Mucosa of descending colon (tissue), 3 donors: ENCODE measurements around the gene SCFD2. TPM values are rescaled to one million over a fixed set of nuclear protein-coding genes. Genes with fewer than 3 reads are reported as not detected.
A peak's percentile ranks its signal among the peaks of the same experiment; 100 is the strongest.

Experiments used
- ATAC-seq: fragments of 200-7000 bp; cut with Tn5 transposase; one replicate; pipeline ENCODE4 v1.9.1; 2020; ENCODE audit warnings: mild to moderate bottlenecking, moderate library complexity
- DNase-seq, 3 donors: peaks; one replicate each; pipeline ENCODE4 v3.0.0-alpha.2; 2020
- H3K36me3 ChIP-seq: fragments of 200-600 bp; one replicate; pipeline ENCODE4 v1.8.0; 2021; ENCODE audit warnings: low read depth, mild to moderate bottlenecking
- H3K4me1 ChIP-seq: fragments of 200-600 bp; one replicate; pipeline ENCODE4 v1.8.0; 2021; ENCODE audit warnings: low read depth, mild to moderate bottlenecking
- H3K4me3 ChIP-seq: fragments of 200-600 bp; one replicate; pipeline ENCODE4 v1.8.0; 2021; ENCODE audit warnings: mild to moderate bottlenecking
- H3K9me3 ChIP-seq: fragments of 200-600 bp; one replicate; pipeline ENCODE4 v1.8.0; 2021; ENCODE audit warnings: mild to moderate bottlenecking
- intact Hi-C, 2 donors: fragments of 100-400 bp; cut with DNase I in 1 of 2; cut with micrococcal nuclease in 1 of 2; formaldehyde crosslinking; loops; one replicate each; pipeline versions ENCODE4 v1.11.0 to v1.11.1; 2022; cut with DNase I, micrococcal nuclease
- total RNA-seq, 3 donors: library from RNA; stranded (reverse); fragmentation: NEBNext Ultra II Directional in 2 of 3; extraction: Animal tissue kit (Norgen Biotek cat#: 25700) in 2 of 3; gene quantifications; one replicate each; pipeline versions ENCODE4 v1.2.1 to v1.2.4, GENCODE V29; 2021 to 2023
- TF ChIP-seq, protein P1 (sequence below): fragments of 200-600 bp; IDR thresholded peaks from one replicate; pipeline ENCODE4 v1.8.0; 2022; ENCODE audit warnings: antibody characterized with exemption, mild to moderate bottlenecking
- donor health status: DM: no; HTN: no; CAD: no; lungs with moderate emphysema.
- donor health status: DM: no; HTN: no; CAD: no.
- donor health status: DM: no; HTN: yes; CAD: no.

The SCFD2 gene
- total RNA-seq, 3 donors from 2014 or later, result 11.7 to 17.2 (median 16.0) TPM

- DNase-seq (no peak), ATAC-seq (no peak)
- intact Hi-C loops, result no loop called here
- Histone ChIP-seq H3K9me3 (no peaks in the 10 kb centered on the region), H3K4me3 (no peak overlapping the region), H3K36me3 (no peaks in the 10 kb centered on the region), H3K4me1 (no peaks in the 10 kb centered on the region)
- TF ChIP-seq, protein P1, sequence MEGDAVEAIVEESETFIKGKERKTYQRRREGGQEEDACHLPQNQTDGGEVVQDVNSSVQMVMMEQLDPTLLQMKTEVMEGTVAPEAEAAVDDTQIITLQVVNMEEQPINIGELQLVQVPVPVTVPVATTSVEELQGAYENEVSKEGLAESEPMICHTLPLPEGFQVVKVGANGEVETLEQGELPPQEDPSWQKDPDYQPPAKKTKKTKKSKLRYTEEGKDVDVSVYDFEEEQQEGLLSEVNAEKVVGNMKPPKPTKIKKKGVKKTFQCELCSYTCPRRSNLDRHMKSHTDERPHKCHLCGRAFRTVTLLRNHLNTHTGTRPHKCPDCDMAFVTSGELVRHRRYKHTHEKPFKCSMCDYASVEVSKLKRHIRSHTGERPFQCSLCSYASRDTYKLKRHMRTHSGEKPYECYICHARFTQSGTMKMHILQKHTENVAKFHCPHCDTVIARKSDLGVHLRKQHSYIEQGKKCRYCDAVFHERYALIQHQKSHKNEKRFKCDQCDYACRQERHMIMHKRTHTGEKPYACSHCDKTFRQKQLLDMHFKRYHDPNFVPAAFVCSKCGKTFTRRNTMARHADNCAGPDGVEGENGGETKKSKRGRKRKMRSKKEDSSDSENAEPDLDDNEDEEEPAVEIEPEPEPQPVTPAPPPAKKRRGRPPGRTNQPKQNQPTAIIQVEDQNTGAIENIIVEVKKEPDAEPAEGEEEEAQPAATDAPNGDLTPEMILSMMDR, result no peak
These were observed 495.6 kb downstream of the SCFD2 start for GRCh38 chr4:52870225-52870624.

DNA sequence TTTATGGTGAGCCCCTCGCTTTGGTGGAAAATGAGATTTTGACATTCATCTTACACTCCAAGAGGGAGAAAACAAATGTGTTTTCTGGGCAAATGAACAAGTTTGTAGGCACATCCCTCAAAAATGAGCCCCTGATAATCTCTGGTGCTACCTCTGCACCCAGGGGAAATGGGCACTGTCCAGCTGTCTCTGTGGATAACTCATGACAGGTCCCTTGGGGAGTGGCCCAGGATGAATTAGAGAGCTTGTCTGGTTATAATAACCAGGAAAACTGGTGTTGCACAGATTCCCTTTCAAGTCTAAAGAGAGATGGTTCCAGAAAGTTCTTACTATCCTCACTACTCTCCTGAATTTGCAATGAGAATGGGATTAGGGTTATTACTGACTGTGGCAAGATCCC lies 496.2 kb downstream of the SCFD2 start:
- no peak overlapping the region for H3K4me3 ChIP-seq
- TF ChIP-seq, protein P1, result no peak
- no peaks in the 10 kb centered on the region for H3K36me3 ChIP-seq
- H3K9me3 ChIP-seq, result no peaks in the 10 kb centered on the region
- no peak for DNase-seq
- ATAC-seq, result no peak
- intact Hi-C loops, result no loop called here
- no peaks in the 10 kb centered on the region for H3K4me1 ChIP-seq

GRCh38 chr4:52869196-52869595 lies 496.7 kb downstream of the SCFD2 start:
- intact Hi-C loops, result no loop called here
- no peak overlapping the region for H3K4me3 ChIP-seq
- H3K4me1 ChIP-seq, result no peaks in the 10 kb centered on the region
- peak; percentile 33 to 59 (median 35) for DNase-seq
- no peaks in the 10 kb centered on the region for H3K36me3 ChIP-seq
- ATAC-seq, result peak; percentile 33
- TF ChIP-seq, protein P1, result no peak
- H3K9me3 ChIP-seq, result no peaks in the 10 kb centered on the region

DNA sequence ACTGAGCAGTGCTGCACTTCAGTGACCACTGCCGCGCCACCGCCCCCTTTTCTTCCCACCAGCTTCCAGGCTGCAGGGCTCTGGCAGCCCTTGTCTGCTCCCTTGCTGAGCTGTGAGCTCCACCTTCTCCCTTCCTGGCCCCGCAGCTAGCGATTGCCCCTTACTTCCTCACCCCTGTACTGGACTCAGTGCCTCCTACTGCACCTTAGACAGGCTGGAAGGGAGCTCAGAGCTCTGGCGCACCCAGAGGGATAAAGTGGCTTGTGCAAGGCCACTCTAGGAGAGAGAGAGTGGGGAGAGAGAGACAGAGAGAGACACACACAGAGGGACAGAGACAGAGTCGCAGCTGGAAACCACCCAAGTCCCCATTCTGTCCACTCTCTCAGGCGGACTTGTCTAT lies 497.7 kb downstream of the SCFD2 start:
- no peak for DNase-seq
- TF ChIP-seq, protein P1, result no peak
- intact Hi-C loops, result no loop called here
- ATAC-seq, result peak; percentile 12
- Histone ChIP-seq H3K4me1 (no peaks in the 10 kb centered on the region), H3K4me3 (no peak overlapping the region), H3K9me3 (no peaks in the 10 kb centered on the region), H3K36me3 (no peaks in the 10 kb centered on the region)

- peaks cover 5% of the 10 kb centered on the region for H3K4me1 ChIP-seq
- ATAC-seq, result no peak
- intact Hi-C loops, result no loop called here
These were observed 498.7 kb downstream of the SCFD2 start for GRCh38 chr4:52867163-52867562.

More at GRCh38 chr4:52867163-52867562, 498.7 kb downstream of the SCFD2 start:
- DNase-seq, result no peak
- TF ChIP-seq, protein P1, result no peak
- Histone ChIP-seq H3K36me3 (no peaks in the 10 kb centered on the region), H3K9me3 (no peaks in the 10 kb centered on the region), H3K4me3 (no peak overlapping the region)
